GM12878 (cell line): Measurements from ENCODE around the gene PTPRS. TPM values are rescaled to one million over a fixed set of nuclear protein-coding genes. Genes with fewer than 3 reads are reported as not detected.

Experiments
- ATAC-seq: fragments of 200-7000 bp; cut with Tn5 transposase; 3 replicates; pipeline ENCODE4 v1.9.1; 2020; ENCODE audit warnings: mild to moderate bottlenecking, moderate library complexity
- Bru-seq: library from RNA; stranded (reverse); fragments of 400-500 nt; gene quantifications from one replicate; lab custom pipeline; 2021; lab: Mats Ljungman, UMichigan
- BruChase-seq, 2 experiments: library from RNA; stranded (reverse); fragments of 400-500 nt; gene quantifications; one replicate each; lab custom pipeline; 2021; lab: Mats Ljungman, UMichigan
- BruUV-seq: library from RNA; stranded (reverse); fragments of 400-500 nt; replicated peaks from 2 replicates; lab custom pipeline; 2021; lab: Mats Ljungman, UMichigan
- CTCF ChIA-PET: fragments of 300-600 bp; sonication (Branson Sonifier 250); formaldehyde crosslinking; extraction: SDS; loops from one replicate; lab custom pipeline; 2021; ENCODE audit warnings: inconsistent platforms; lab: Yijun Ruan, JAX
- POLR2A ChIA-PET: fragments of 350-600 bp; formaldehyde crosslinking; extraction: SDS; loops from one replicate; lab custom pipeline; 2021; ENCODE audit warnings: inconsistent platforms; lab: Charles Lee
- RAD21 ChIA-PET: fragments of 300-600 bp; sonication (Branson Sonifier 250); formaldehyde crosslinking; loops from one replicate; lab custom pipeline; 2023; ENCODE audit warnings: antibody characterized with exemption; ENCODE audit not compliant: unreplicated experiment; lab: Charles Lee
- SMC1A ChIA-PET: fragments of 300-600 bp; sonication (Branson Sonifier 250); formaldehyde crosslinking; loops from one replicate; lab custom pipeline; 2023; ENCODE audit not compliant: unreplicated experiment, uncharacterized antibody; lab: Charles Lee
- DNase-seq: peaks from one replicate; pipeline ENCODE4 v3.0.0-alpha.2; 2011; ENCODE audit warnings: low read depth, low spot score
- FAIRE-seq: peaks from 3 replicates; lab custom pipeline; 2011; peaks lifted over from hg19 to GRCh38; lab: Jason Lieb, UNC
- H2AFZ ChIP-seq: 2 replicates; pipeline ENCODE4 v1.6.0; 2011; ENCODE audit warnings: low read depth, low read length, control low read depth; ENCODE audit not compliant: control insufficient read depth
- H3K27ac ChIP-seq: 2 replicates; pipeline ENCODE4 v1.5.1; 2011; ENCODE audit warnings: control low read depth; ENCODE audit not compliant: control insufficient read depth, insufficient read depth
- H3K27me3 ChIP-seq, 2 experiments: replicated peaks in 1 of 2; 2 replicates each; pipeline versions ENCODE4 v1.6.0 to v1.6.1; 2011; ENCODE audit warnings: low read length in 1 of 2; ENCODE audit not compliant: control insufficient read depth in 2 of 2, insufficient read depth in 2 of 2
- H3K36me3 ChIP-seq, 2 experiments: 2 replicates each; pipeline ENCODE4 v1.5.1; 2011; ENCODE audit warnings: low read length in 1 of 2; ENCODE audit not compliant: control insufficient read depth in 2 of 2, insufficient read depth in 2 of 2
- H3K4me1 ChIP-seq: 2 replicates; pipeline ENCODE4 v1.6.1; 2011; ENCODE audit warnings: mild to moderate bottlenecking, low read length, moderate library complexity, mixed read lengths; ENCODE audit not compliant: control insufficient read depth, insufficient read depth
- H3K4me2 ChIP-seq: 2 replicates; pipeline ENCODE4 v1.6.0; 2011; ENCODE audit warnings: control low read depth; ENCODE audit not compliant: control insufficient read depth, insufficient read depth
- H3K4me3 ChIP-seq: fragments of 200-600 bp; sonication (generic); 2 replicates; pipeline ENCODE4 v1.5.1; 2016
- H3K79me2 ChIP-seq: 2 replicates; pipeline ENCODE4 v1.6.0; 2011; ENCODE audit warnings: low read length; ENCODE audit not compliant: control insufficient read depth, insufficient read depth
- H3K9ac ChIP-seq: 2 replicates; pipeline ENCODE4 v1.8.0; 2011; ENCODE audit warnings: low read length, control low read depth, mixed read lengths; ENCODE audit not compliant: control insufficient read depth, insufficient read depth
- H3K9me3 ChIP-seq: replicated peaks from 3 replicates; pipeline ENCODE4 v1.5.1; 2011; ENCODE audit warnings: mild to moderate bottlenecking, low read length; ENCODE audit not compliant: control insufficient read depth, insufficient read depth
- H4K20me1 ChIP-seq: 2 replicates; pipeline ENCODE4 v1.6.0; 2011; ENCODE audit not compliant: control insufficient read depth, insufficient read depth
- BHLHE40 ChIP-seq, 2 experiments: fragments of 450-650 bp in 1 of 2; IDR thresholded peaks; 2 replicates each; pipeline ENCODE4 v1.6.1; 2011 to 2017; ENCODE audit warnings: low read depth in 2 of 2, borderline replicate concordance in 1 of 2, improper control_type of control experiment in 1 of 2, low read length in 1 of 2, mild to moderate bottlenecking in 1 of 2
- CEBPB ChIP-seq, 2 experiments: fragments of 150-350 bp in 1 of 2; IDR thresholded peaks; 2 replicates each; pipeline ENCODE4 v1.6.1; 2012 to 2014; ENCODE audit warnings: low read depth in 2 of 2, low read length in 2 of 2, borderline replicate concordance in 1 of 2, inconsistent platforms in 1 of 2
- GABPA ChIP-seq: IDR thresholded peaks from 2 replicates; pipeline ENCODE4 v1.6.1; 2014; ENCODE audit warnings: antibody characterized with exemption, low read depth, mild to moderate bottlenecking, inconsistent platforms
- IKZF1 ChIP-seq: fragments of 450-650 bp; conservative IDR thresholded peaks from 2 replicates; pipeline ENCODE4 v1.6.1; 2017; ENCODE audit warnings: antibody characterized with exemption, mild to moderate bottlenecking
- LARP7 ChIP-seq: fragments of 450-650 bp; IDR thresholded peaks from 2 replicates; pipeline ENCODE4 v1.6.1; 2017; ENCODE audit warnings: mild to moderate bottlenecking
- MAX ChIP-seq: IDR thresholded peaks from 2 replicates; pipeline ENCODE4 v1.6.1; 2012; ENCODE audit warnings: low read depth, low read length, improper control_type of control experiment
- MEF2B ChIP-seq: fragments of 450-650 bp; IDR thresholded peaks from 2 replicates; pipeline ENCODE4 v1.6.1; 2018; ENCODE audit warnings: mild to moderate bottlenecking, moderate library complexity; ENCODE audit not compliant: partially characterized antibody, poor library complexity, severe bottlenecking
- NR2F1 ChIP-seq: fragments of 450-650 bp; conservative IDR thresholded peaks from 2 replicates; pipeline ENCODE4 v1.6.1; 2017; ENCODE audit warnings: mild to moderate bottlenecking
- NRF1 ChIP-seq: conservative IDR thresholded peaks from 2 replicates; pipeline ENCODE4 v1.6.1; 2011; ENCODE audit warnings: mild to moderate bottlenecking, low read depth, low read length, improper control_type of control experiment
- PAX5 ChIP-seq: IDR thresholded peaks from 2 replicates; pipeline ENCODE4 v1.6.1; 2011; ENCODE audit warnings: low read depth, low read length, borderline replicate concordance
- TCF12 ChIP-seq: IDR thresholded peaks from 2 replicates; pipeline ENCODE4 v1.6.1; 2011; ENCODE audit warnings: low read depth, mild to moderate bottlenecking, low read length
- USF1 ChIP-seq: IDR thresholded peaks from 2 replicates; pipeline ENCODE4 v1.6.1; 2011; ENCODE audit warnings: borderline replicate concordance, low read depth, mild to moderate bottlenecking, moderate library complexity, mixed read lengths, low read length; ENCODE audit not compliant: insufficient read depth; ENCODE audit errors: extremely low read length
- USF2 ChIP-seq: IDR thresholded peaks from 2 replicates; pipeline ENCODE4 v1.6.1; 2011; ENCODE audit warnings: low read depth, low read length, improper control_type of control experiment, borderline replicate concordance
- WGBS: methylation state at CpG from one replicate; pipeline ENCODE4 v1.1.6; 2016; ENCODE audit warnings: low lambda C conversion rate; ENCODE audit not compliant: insufficient replicate concordance, insufficient coverage; ENCODE audit errors: missing lambda C conversion rate; 5-methylcytosine and 5-hydroxymethylcytosine counted together
- in situ Hi-C: fragments of 300-500 bp; cut with MboI; formaldehyde crosslinking; loops from 9 replicates; pipeline ENCODE4 v1.14.3; 2018; ENCODE audit warnings: mixed read lengths
- intact Hi-C: fragments of 100-400 bp; cut with micrococcal nuclease; formaldehyde crosslinking; loops from one replicate; pipeline ENCODE4 v1.14.2; 2022; ENCODE audit not compliant: unreplicated experiment
- long read RNA-seq, 2 experiments: library from polyadenylated mRNA; unstranded; transcript quantifications; one replicate each; pipeline ENCODE4 v2.0.0, GENCODE V29; 2019 to 2020
- polyA minus RNA-seq, 3 experiments: library from RNA; depleted of rRNA, polyadenylated mRNA; stranded (reverse); fragments of >200 nt; gene quantifications; 2 replicates each; pipeline ENCODE4 v1.2.3, GENCODE V29; 2011
- polyA plus RNA-seq, 11 experiments: library from polyadenylated mRNA; depleted of rRNA in 4 of 11; unstranded in 6 of 11; stranded (reverse) in 5 of 11; fragments of >200 nt; fragmentation: Nextera tagmentation in 4 of 11; fragmentation: Illumina TruSeq in 1 of 11; extraction: Ambion mirVana in 4 of 11; extraction: Trizol in 1 of 11; gene quantifications; 1 replicate in 1 of 11; 2 replicates in 10 of 11; pipeline versions ENCODE4 v1.2.1 to v1.2.3, GENCODE V29; 2011 to 2016; ENCODE audit warnings: inconsistent platforms in 2 of 11, missing spikeins in 2 of 11, low read depth in 1 of 11
- total RNA-seq, 4 experiments: library from RNA; depleted of rRNA in 3 of 4; stranded (reverse); fragments of >200 nt in 3 of 4; fragmentation: Illumina TruSeq in 1 of 4; extraction: Trizol in 1 of 4; gene quantifications; 2 replicates each; pipeline versions ENCODE4 v1.2.1 to v1.2.3, GENCODE V29; 2013 to 2021
- TF ChIP-seq, protein P1 (sequence below): IDR thresholded peaks from 2 replicates; pipeline ENCODE4 v1.6.1; 2011; ENCODE audit warnings: mild to moderate bottlenecking, low read depth, low read length, moderate library complexity; ENCODE audit not compliant: insufficient replicate concordance

The PTPRS gene
- 98.4 and 119 TPM in 2 replicates for total RNA-seq (2013; cell fraction: nucleolus; rRNA removed)
- total RNA-seq (2014; rRNA removed) = 1.1 and 1.2 TPM in 2 replicates
- total RNA-seq (2014; rRNA removed; fragmentation: Illumina TruSeq; extraction: Trizol) = 0.64 and 0.85 TPM in 2 replicates
- total RNA-seq (2021) = 3.4 and 3.5 TPM in 2 replicates
- polyA plus RNA-seq (2011; ENCODE audit: low read depth) = 2.1 TPM
- 16.0 and 32.1 TPM in 2 replicates for polyA plus RNA-seq (2011; rRNA removed)
- polyA plus RNA-seq (2011; cell fraction: cytosol; rRNA removed) = 35.9 and 45.1 TPM in 2 replicates
- 194 and 236 TPM in 2 replicates for polyA plus RNA-seq (2011; cell fraction: nucleus; rRNA removed)
- 3.4 and 4.4 TPM in 2 replicates for polyA plus RNA-seq (2012)
- polyA plus RNA-seq (2014; fragmentation: Illumina TruSeq; extraction: Trizol) = 0.14 and 0.57 TPM in 2 replicates
- polyA plus RNA-seq (2014; fragmentation: Nextera tagmentation; extraction: Ambion mirVana) = under 1 TPM; 0.09 to 0.23 TPM
- 1.2 and 1.6 TPM in 2 replicates for polyA plus RNA-seq (2014; rRNA removed)
- polyA plus RNA-seq (2016; fragmentation: Nextera tagmentation; extraction: Ambion mirVana) = under 1 TPM; 0.13 to 0.57 TPM
- 71.4 and 114 TPM in 2 replicates for polyA minus RNA-seq (2011; rRNA and poly(A)+ RNA removed)
- 59.1 and 59.7 TPM in 2 replicates for polyA minus RNA-seq (2011; cell fraction: cytosol; rRNA and poly(A)+ RNA removed)
- 41.0 and 72.5 TPM in 2 replicates for polyA minus RNA-seq (2011; cell fraction: nucleus; rRNA and poly(A)+ RNA removed)
- percentile 52 among the genes with signal in this experiment for Bru-seq, nascent RNA
- BruChase-seq, experiment 1, labeled RNA remaining after a 6-hour chase = percentile 66 among the genes with signal in this experiment
- percentile 57 among the genes with signal in this experiment for BruChase-seq, experiment 2, labeled RNA remaining after a 2-hour chase
- long read RNA-seq, experiment 1, partial matches to known transcripts = 0 of 8 reads
- long read RNA-seq, experiment 1, other reads (novel, unspliced or antisense) = 8 of 8 reads
- long read RNA-seq, experiment 2, partial matches to known transcripts = 0 of 7 reads
- long read RNA-seq, experiment 2, other reads (novel, unspliced or antisense) = 7 of 7 reads

DNA sequence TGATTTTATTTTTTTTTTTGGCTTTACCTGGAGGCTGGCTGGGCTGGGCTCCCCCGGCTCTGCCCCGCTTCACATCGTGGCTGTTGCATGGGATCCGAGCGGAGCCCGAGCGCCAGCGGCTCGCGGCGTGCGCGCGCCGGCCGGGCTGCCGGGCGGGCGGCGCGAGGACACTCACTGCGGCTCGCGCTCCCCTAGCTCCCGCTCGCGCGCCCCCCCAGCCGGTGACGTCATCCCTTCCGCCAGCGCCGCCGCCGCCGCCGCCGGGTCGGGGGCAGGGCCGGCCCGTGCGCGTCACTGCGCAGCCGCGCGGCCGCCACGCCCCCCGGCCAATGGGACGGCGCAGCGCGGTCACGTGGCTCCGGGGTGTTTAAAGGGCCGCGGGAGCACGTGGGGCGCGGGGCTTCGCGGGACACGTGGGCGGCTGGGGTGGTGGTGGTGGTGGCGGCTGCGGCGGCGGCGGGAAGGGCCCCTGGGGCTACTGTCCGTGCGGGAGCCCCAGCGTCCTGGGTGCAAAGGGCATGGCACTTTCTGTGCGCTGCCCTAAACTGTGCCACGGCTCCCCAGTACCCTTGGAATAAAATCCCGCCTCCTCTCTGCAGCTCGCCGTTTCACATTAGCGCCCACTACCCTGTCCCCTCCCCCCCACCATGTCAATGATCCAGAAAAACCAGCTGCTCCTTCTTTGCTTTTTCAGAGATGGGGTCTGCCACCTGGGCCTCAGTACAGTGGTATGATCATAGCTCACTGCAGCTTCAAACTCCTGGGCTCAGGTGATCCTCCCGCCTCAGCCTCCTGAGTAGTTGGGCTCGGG lies at the start of gene PTPRS:
Gene PTPRS, minus strand, starts transcription at position 176 of the 811 bp plus-strand sequence. CDS start 54,672 bp downstream, outside the sequence.
- Histone ChIP-seq H3K27me3 (peaks cover 2 to 9% of the 10 kb centered on the region in 2 experiments; a peak in 2 of 4 replicates), H4K20me1 (no peaks in the 10 kb centered on the region), H3K27ac (no peak within 1 kb of the TSS), H3K9me3 (no peaks in the 10 kb centered on the region), H3K9ac (no peak within 1 kb of the TSS), H3K36me3 (no peaks in the 10 kb centered on the region), H3K4me1 (peaks cover 8% of the 10 kb centered on the region), H3K4me3 (peak within 1 kb of the TSS; percentile 55; the same call in 1 of the 2 replicates), H3K4me2 (peak within 1 kb of the TSS; percentile 42; the same call in 1 of the 2 replicates), H3K79me2 (no peaks in the 10 kb centered on the region), H2AFZ (no peak within 1 kb of the TSS)
- intact Hi-C loops (no loop called here), in situ Hi-C loops (no loop called here)
- ChIA-PET CTCF (interaction anchor here (0.6 to 8.6 kb wide), 2 partner anchors 19 to 27 kb away, joined by 3 to 62 read pairs; no protein-coding TSS in a partner anchor), SMC1A (interaction anchor here (1.1 kb wide), 1 partner anchor 19 kb away, joined by 3 read pairs; no protein-coding TSS in a partner anchor), POLR2A (interaction anchor here (0.8 to 1.4 kb wide), 4 partner anchors 11 to 19 kb away, joined by 3 read pairs; no protein-coding TSS in a partner anchor), RAD21 (interaction anchor here (1.0 to 1.1 kb wide), 3 partner anchors 12 to 48 kb away, joined by 3 to 5 read pairs (median 4); no protein-coding TSS in a partner anchor)
- FAIRE-seq = no peak
- DNase-seq = no peak
- 32% methylated on average over 28 of the region's 81 CpGs for WGBS
- peak; percentile 59 for ATAC-seq
- no TSS peak for BruUV-seq
- TF ChIP-seq NR2F1 (peak; percentile 55), USF1 (peak; percentile 89), LARP7 (peak; percentile 67; the same call in 1 of the 2 replicates), GABPA (no peak), MAX (peak; percentile 94), USF2 (peak; percentile 65), BHLHE40 (IDR thresholded peaks at IDR 0.05; ENCODE audit: borderline replicate concordance in 1 of 2, low read depth in 2 of 2, low read length in 1 of 2) (peak in 1 of 2 experiments; percentile 93; a peak in 2 of 4 replicates), CEBPB (IDR thresholded peaks at IDR 0.05; ENCODE audit: borderline replicate concordance in 1 of 2, low read depth in 2 of 2, low read length in 2 of 2) (no peak), NRF1 (peak; percentile 39; the same call in 1 of the 2 replicates), MEF2B (no peak), TCF12 (no peak), PAX5 (no peak), IKZF1 (peak; percentile 49)
- TF ChIP-seq, protein P1, sequence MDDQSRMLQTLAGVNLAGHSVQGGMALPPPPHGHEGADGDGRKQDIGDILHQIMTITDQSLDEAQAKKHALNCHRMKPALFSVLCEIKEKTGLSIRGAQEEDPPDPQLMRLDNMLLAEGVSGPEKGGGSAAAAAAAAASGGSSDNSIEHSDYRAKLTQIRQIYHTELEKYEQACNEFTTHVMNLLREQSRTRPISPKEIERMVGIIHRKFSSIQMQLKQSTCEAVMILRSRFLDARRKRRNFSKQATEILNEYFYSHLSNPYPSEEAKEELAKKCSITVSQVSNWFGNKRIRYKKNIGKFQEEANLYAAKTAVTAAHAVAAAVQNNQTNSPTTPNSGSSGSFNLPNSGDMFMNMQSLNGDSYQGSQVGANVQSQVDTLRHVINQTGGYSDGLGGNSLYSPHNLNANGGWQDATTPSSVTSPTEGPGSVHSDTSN = no peak
